HCT116 (cell line): ENCODE results near the gene IRF9. TPM values are rescaled to one million over a fixed set of nuclear protein-coding genes. Genes with fewer than 3 reads are reported as not detected.

Experiments used
- microRNA-seq: library from miRNA; unstranded; fragments of <30 nt; microRNA quantifications from one replicate; pipeline ENCODE4, GENCODE V29; 2016; ENCODE audit warnings: borderline number of aligned reads
- total RNA-seq: library from RNA; stranded (reverse); gene quantifications from one replicate; pipeline ENCODE4 v1.2.1, GENCODE V29; 2021; ENCODE audit not compliant: unreplicated experiment

Gene IRF9
- total RNA-seq, 1 experiment from 2014 or later = 21.7 TPM

Small RNA genes lying within 50 kb of the gene (microRNA-seq; reads per million reads assigned to microRNA genes)
- not detected for gene MIR7703

Other genes starting within 250 kb of the IRF9 start
- 21.8 TPM for gene DHRS4, start 207.5 kb upstream of the IRF9 start, total RNA-seq
- 18.6 TPM for gene DHRS4L2, start 172.3 kb upstream of the IRF9 start, total RNA-seq
- 0.71 TPM for gene CARMIL3, start 109.3 kb upstream of the IRF9 start, total RNA-seq
- not detected for gene CPNE6, start 89.7 kb upstream of the IRF9 start, total RNA-seq
- gene PCK2, start 67.0 kb upstream of the IRF9 start, total RNA-seq = 94.1 TPM
- gene DCAF11, start 46.5 kb upstream of the IRF9 start, total RNA-seq = 47.5 TPM
- 0.66 TPM for gene NRL, start 46.3 kb upstream of the IRF9 start, total RNA-seq
- 0.81 TPM for gene FITM1, start 30.6 kb upstream of the IRF9 start, total RNA-seq
- 174 TPM for gene PSME1, start 25.1 kb upstream of the IRF9 start, total RNA-seq
- gene EMC9, start 19.7 kb upstream of the IRF9 start, total RNA-seq = 42.0 TPM
- gene PSME2, start 14.7 kb upstream of the IRF9 start, total RNA-seq = 160 TPM
- 78.0 TPM for gene RNF31, start 13.8 kb upstream of the IRF9 start, total RNA-seq
- 7.6 TPM for gene REC8, start 10.8 kb downstream of the IRF9 start, total RNA-seq
- 102 TPM for gene IPO4, start 27.6 kb downstream of the IRF9 start, total RNA-seq
- gene TM9SF1, start 34.2 kb downstream of the IRF9 start, total RNA-seq = 35.2 TPM
- gene TSSK4, start 44.4 kb downstream of the IRF9 start, total RNA-seq = 0.32 TPM
- gene CHMP4A, start 52.2 kb downstream of the IRF9 start, total RNA-seq = 34.6 TPM
- 15.9 TPM for gene MDP1, start 54.8 kb downstream of the IRF9 start, total RNA-seq
- gene NEDD8, start 71.1 kb downstream of the IRF9 start, total RNA-seq = 178 TPM
- 66.9 TPM for gene GMPR2, start 71.7 kb downstream of the IRF9 start, total RNA-seq
- 38.4 TPM for gene TINF2, start 81.4 kb downstream of the IRF9 start, total RNA-seq
- 5.6 TPM for gene TGM1, start 101.9 kb downstream of the IRF9 start, total RNA-seq
- 40.8 TPM for gene RABGGTA, start 110.3 kb downstream of the IRF9 start, total RNA-seq
- gene DHRS1, start 138.5 kb downstream of the IRF9 start, total RNA-seq = 34.7 TPM
- 39.4 TPM for gene NOP9, start 138.6 kb downstream of the IRF9 start, total RNA-seq
- 0.22 TPM for gene CIDEB, start 146.7 kb downstream of the IRF9 start, total RNA-seq
- gene LTB4R2, start 148.9 kb downstream of the IRF9 start, total RNA-seq = 15.4 TPM
- 14.8 TPM for gene LTB4R, start 150.2 kb downstream of the IRF9 start, total RNA-seq
- gene ADCY4, start 173.8 kb downstream of the IRF9 start, total RNA-seq = 0.86 TPM
- not detected for gene RIPK3, start 178.7 kb downstream of the IRF9 start, total RNA-seq
- 7.6 TPM for gene NFATC4, start 206.9 kb downstream of the IRF9 start, total RNA-seq
- gene NYNRIN, start 237.7 kb downstream of the IRF9 start, total RNA-seq = 0.27 TPM